ENCODE measurements around the gene COL21A1. TPM values are rescaled to one million over a fixed set of nuclear protein-coding genes. Genes with fewer than 3 reads are reported as not detected.

COL21A1 gene
- total and polyA plus RNA-seq, 4 donors, result 1.6 to 105 (median 6.3) TPM

DNA sequence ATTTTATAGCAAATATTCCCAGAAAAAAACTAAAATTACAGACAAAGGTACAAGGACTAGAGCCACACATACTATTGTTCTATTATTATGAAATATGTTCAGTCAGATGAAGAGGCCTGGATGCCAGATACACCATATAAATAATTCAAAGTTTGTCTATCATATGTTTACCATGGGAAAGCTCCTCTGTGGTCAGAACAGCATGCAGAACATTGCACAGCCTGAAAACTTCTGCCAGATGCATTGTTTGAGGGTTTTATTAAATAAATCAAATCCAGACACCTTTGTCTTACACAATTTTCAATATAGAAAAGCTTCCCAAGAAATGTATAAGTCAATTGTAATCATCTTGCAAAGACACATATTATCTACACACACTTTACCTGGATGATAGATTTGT lies 35.0 kb upstream of the COL21A1 start:
- H3K9ac ChIP-seq (ENCODE audit: insufficient read depth in 1 of 2, low read length in 2 of 2), result no peak overlapping the region
- H3K27ac ChIP-seq (ENCODE audit: low read depth in 1 of 2, low read length in 1 of 2), result no peak overlapping the region
- TF ChIP-seq, protein P1, sequence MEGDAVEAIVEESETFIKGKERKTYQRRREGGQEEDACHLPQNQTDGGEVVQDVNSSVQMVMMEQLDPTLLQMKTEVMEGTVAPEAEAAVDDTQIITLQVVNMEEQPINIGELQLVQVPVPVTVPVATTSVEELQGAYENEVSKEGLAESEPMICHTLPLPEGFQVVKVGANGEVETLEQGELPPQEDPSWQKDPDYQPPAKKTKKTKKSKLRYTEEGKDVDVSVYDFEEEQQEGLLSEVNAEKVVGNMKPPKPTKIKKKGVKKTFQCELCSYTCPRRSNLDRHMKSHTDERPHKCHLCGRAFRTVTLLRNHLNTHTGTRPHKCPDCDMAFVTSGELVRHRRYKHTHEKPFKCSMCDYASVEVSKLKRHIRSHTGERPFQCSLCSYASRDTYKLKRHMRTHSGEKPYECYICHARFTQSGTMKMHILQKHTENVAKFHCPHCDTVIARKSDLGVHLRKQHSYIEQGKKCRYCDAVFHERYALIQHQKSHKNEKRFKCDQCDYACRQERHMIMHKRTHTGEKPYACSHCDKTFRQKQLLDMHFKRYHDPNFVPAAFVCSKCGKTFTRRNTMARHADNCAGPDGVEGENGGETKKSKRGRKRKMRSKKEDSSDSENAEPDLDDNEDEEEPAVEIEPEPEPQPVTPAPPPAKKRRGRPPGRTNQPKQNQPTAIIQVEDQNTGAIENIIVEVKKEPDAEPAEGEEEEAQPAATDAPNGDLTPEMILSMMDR (IDR thresholded peaks at IDR 0.05; ENCODE audit: control extremely low read depth, extremely low read depth), result no peak
- H3K4me1 ChIP-seq (ENCODE audit: control insufficient read depth in 5 of 5, insufficient read depth in 5 of 5, low read length in 5 of 5), result peaks cover 0 to 13% (median 0%) of the 10 kb centered on the region in 5 donors
- no peaks in the 10 kb centered on the region for H3K9me3 ChIP-seq (ENCODE audit: control insufficient read depth in 4 of 4, insufficient read depth in 3 of 4, low read length in 3 of 4)
- no peaks in the 10 kb centered on the region for H3K27me3 ChIP-seq (ENCODE audit: control insufficient read depth in 3 of 3, insufficient read depth in 3 of 3, low read length in 2 of 3)
- DNase-seq (no peak), ATAC-seq (ENCODE audit: insufficient read depth, low FRiP score) (no peak)
- no peak overlapping the region for H3K4me3 ChIP-seq
- no peaks in the 10 kb centered on the region for H3K36me3 ChIP-seq (ENCODE audit: control insufficient read depth in 4 of 4, insufficient read depth in 4 of 4, low read length in 4 of 4)

DNA sequence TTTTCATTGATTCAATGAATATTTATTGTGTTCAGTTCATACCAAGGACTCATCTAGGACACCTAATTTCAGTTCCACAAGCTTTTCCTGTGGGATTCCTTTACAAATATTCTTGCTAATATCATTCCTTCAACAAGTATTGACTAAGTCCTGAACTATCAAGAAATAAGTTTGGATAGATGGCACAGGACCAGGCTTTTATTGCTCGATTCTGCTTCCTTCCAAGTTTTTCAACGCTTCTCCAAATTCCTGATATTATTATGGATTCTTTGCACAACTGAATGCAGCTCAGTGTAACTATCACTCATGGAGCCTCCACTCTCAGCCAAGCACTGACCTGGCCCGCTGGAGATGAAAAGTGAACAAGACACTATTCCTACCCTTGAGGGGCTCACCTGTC lies 32.7 kb upstream of the COL21A1 start:
- TF ChIP-seq, protein P1 (IDR thresholded peaks at IDR 0.05; ENCODE audit: control extremely low read depth, extremely low read depth), result no peak
- Histone ChIP-seq H3K4me1 (ENCODE audit: control insufficient read depth in 5 of 5, insufficient read depth in 5 of 5, low read length in 5 of 5) (peaks cover 0 to 13% (median 0%) of the 10 kb centered on the region in 5 donors), H3K9me3 (ENCODE audit: control insufficient read depth in 4 of 4, insufficient read depth in 3 of 4, low read length in 3 of 4) (no peaks in the 10 kb centered on the region), H3K27ac (ENCODE audit: low read depth in 1 of 2, low read length in 1 of 2) (no peak overlapping the region), H3K4me3 (no peak overlapping the region), H3K27me3 (ENCODE audit: control insufficient read depth in 3 of 3, insufficient read depth in 3 of 3, low read length in 2 of 3) (no peaks in the 10 kb centered on the region), H3K9ac (ENCODE audit: insufficient read depth in 1 of 2, low read length in 2 of 2) (no peak overlapping the region), H3K36me3 (ENCODE audit: control insufficient read depth in 4 of 4, insufficient read depth in 4 of 4, low read length in 4 of 4) (no peaks in the 10 kb centered on the region)
- WGBS, 2 donors, result 89 to 94% methylated on average over 3 of the region's 3 CpGs
- DNase-seq (no peak), ATAC-seq (ENCODE audit: insufficient read depth, low FRiP score) (no peak)

- H3K9ac ChIP-seq (ENCODE audit: insufficient read depth in 1 of 2, low read length in 2 of 2), result no peak overlapping the region
- H3K27ac ChIP-seq (ENCODE audit: low read depth in 1 of 2, low read length in 1 of 2), result no peak overlapping the region
- H3K27me3 ChIP-seq (ENCODE audit: control insufficient read depth in 3 of 3, insufficient read depth in 3 of 3, low read length in 2 of 3), result no peaks in the 10 kb centered on the region
- H3K4me3 ChIP-seq, result no peak overlapping the region
- DNase-seq, result no peak
- TF ChIP-seq, protein P1 (IDR thresholded peaks at IDR 0.05; ENCODE audit: control extremely low read depth, extremely low read depth), result no peak
- peak; percentile 77 for ATAC-seq (ENCODE audit: insufficient read depth, low FRiP score)
- H3K9me3 ChIP-seq (ENCODE audit: control insufficient read depth in 4 of 4, insufficient read depth in 3 of 4, low read length in 3 of 4), result no peaks in the 10 kb centered on the region
- no peaks in the 10 kb centered on the region for H3K36me3 ChIP-seq (ENCODE audit: control insufficient read depth in 4 of 4, insufficient read depth in 4 of 4, low read length in 4 of 4)
- H3K4me1 ChIP-seq (ENCODE audit: control insufficient read depth in 5 of 5, insufficient read depth in 5 of 5, low read length in 5 of 5), result peaks cover 0 to 13% (median 0%) of the 10 kb centered on the region in 5 donors
- 85 to 92% methylated on average over 1 of the region's 1 CpG for WGBS, 2 donors
Observed at GRCh38 chr6:56279331-56280080, 32.1 kb upstream of the COL21A1 start.

Measured in lung (tissue), 12 donors.